Trophoblast cell (in vitro differentiated cells and primary cell): ENCODE data around the gene PHLDB2.

ENCODE experiments used
- DNase-seq, 2 donors: peaks; one replicate each; pipeline ENCODE4 v3.0.0-alpha.2; 2016
- H2AFZ ChIP-seq: 2 replicates; pipeline ENCODE4 v1.6.1; 2013; ENCODE audit warnings: low read length, moderate library complexity, mild to moderate bottlenecking; ENCODE audit not compliant: insufficient read depth, poor library complexity
- H2AK5ac ChIP-seq: 2 replicates; pipeline ENCODE4 v1.6.1; 2013; ENCODE audit warnings: mild to moderate bottlenecking, low read length
- H2BK120ac ChIP-seq: 2 replicates; pipeline ENCODE4 v1.6.1; 2013; ENCODE audit warnings: low read length, mild to moderate bottlenecking, moderate library complexity; ENCODE audit not compliant: insufficient read depth, poor library complexity
- H2BK12ac ChIP-seq: 2 replicates; pipeline ENCODE4 v1.6.1; 2013; ENCODE audit warnings: mild to moderate bottlenecking, low read length, moderate library complexity
- H2BK5ac ChIP-seq: 2 replicates; pipeline ENCODE4 v1.6.1; 2013; ENCODE audit warnings: low read length, low read depth, moderate library complexity, mild to moderate bottlenecking; ENCODE audit not compliant: poor library complexity
- H3K14ac ChIP-seq: 2 replicates; pipeline ENCODE4 v1.6.1; 2013; ENCODE audit warnings: mild to moderate bottlenecking, low read length
- H3K18ac ChIP-seq: 2 replicates; pipeline ENCODE4 v1.6.1; 2013; ENCODE audit warnings: mild to moderate bottlenecking, low read length
- H3K23ac ChIP-seq: 2 replicates; pipeline ENCODE4 v1.6.1; 2013; ENCODE audit warnings: low read length
- H3K27ac ChIP-seq: 2 replicates; pipeline ENCODE4 v1.5.1; 2013; ENCODE audit warnings: low read depth, mild to moderate bottlenecking, inconsistent platforms, low read length, moderate library complexity
- H3K27me3 ChIP-seq: 2 replicates; pipeline ENCODE4 v1.6.1; 2013; ENCODE audit warnings: inconsistent platforms, mild to moderate bottlenecking, low read length, moderate library complexity; ENCODE audit not compliant: insufficient read depth
- H3K36me3 ChIP-seq, 2 experiments: 1 replicate in 1 of 2; 2 replicates in 1 of 2; pipeline ENCODE4 v1.6.1; 2013; ENCODE audit warnings: low read length in 2 of 2, mild to moderate bottlenecking in 2 of 2, moderate library complexity in 1 of 2; ENCODE audit not compliant: insufficient read depth in 2 of 2, control insufficient read depth in 1 of 2
- H3K4ac ChIP-seq: 2 replicates; pipeline ENCODE4 v1.6.1; 2013; ENCODE audit warnings: low read depth, mild to moderate bottlenecking, low read length, moderate library complexity
- H3K4me1 ChIP-seq, 2 experiments: 1 replicate in 1 of 2; 2 replicates in 1 of 2; pipeline ENCODE4 v1.6.1; 2013; ENCODE audit warnings: low read length in 2 of 2, mild to moderate bottlenecking in 2 of 2, moderate library complexity in 1 of 2; ENCODE audit not compliant: insufficient read depth in 2 of 2, control insufficient read depth in 1 of 2
- H3K4me2 ChIP-seq: 2 replicates; pipeline ENCODE4 v1.6.1; 2013; ENCODE audit warnings: inconsistent platforms, mild to moderate bottlenecking, low read length, moderate library complexity
- H3K4me3 ChIP-seq: 2 replicates; pipeline ENCODE4 v1.5.1; 2013; ENCODE audit warnings: mild to moderate bottlenecking, low read depth, low read length, inconsistent platforms
- H3K79me1 ChIP-seq: one replicate; pipeline ENCODE4 v1.6.1; 2013; ENCODE audit warnings: low read length
- H3K79me2 ChIP-seq: 2 replicates; pipeline ENCODE4 v1.6.1; 2013; ENCODE audit warnings: low read length, mild to moderate bottlenecking; ENCODE audit not compliant: control insufficient read depth, insufficient read depth, poor library complexity
- H3K9ac ChIP-seq: 2 replicates; pipeline ENCODE4 v1.6.1; 2013; ENCODE audit warnings: mild to moderate bottlenecking, low read length
- H3K9me3 ChIP-seq: 2 replicates; pipeline ENCODE4 v1.6.1; 2013; ENCODE audit warnings: low read depth, mild to moderate bottlenecking, control low read depth, inconsistent platforms, low read length; ENCODE audit not compliant: insufficient read depth
- H4K12ac ChIP-seq: 2 replicates; pipeline ENCODE4 v1.6.1; 2013; ENCODE audit warnings: low read depth, mild to moderate bottlenecking, low read length, moderate library complexity
- H4K8ac ChIP-seq: 2 replicates; pipeline ENCODE4 v1.6.1; 2013; ENCODE audit warnings: low read depth, mild to moderate bottlenecking, low read length, moderate library complexity
- H4K91ac ChIP-seq: one replicate; pipeline ENCODE4 v1.6.1; 2013; ENCODE audit warnings: low read depth, mild to moderate bottlenecking, low read length, moderate library complexity
- WGBS: extraction: QIAGEN DNeasy Blood & Tissue Kit; methylation state at CpG from one replicate; pipeline ENCODE4 v1.1.7; 2013; ENCODE audit warnings: missing lambda C conversion rate; ENCODE audit not compliant: insufficient read length, insufficient coverage; ENCODE audit errors: extremely low coverage; 5-methylcytosine and 5-hydroxymethylcytosine counted together

PHLDB2 gene

DNA sequence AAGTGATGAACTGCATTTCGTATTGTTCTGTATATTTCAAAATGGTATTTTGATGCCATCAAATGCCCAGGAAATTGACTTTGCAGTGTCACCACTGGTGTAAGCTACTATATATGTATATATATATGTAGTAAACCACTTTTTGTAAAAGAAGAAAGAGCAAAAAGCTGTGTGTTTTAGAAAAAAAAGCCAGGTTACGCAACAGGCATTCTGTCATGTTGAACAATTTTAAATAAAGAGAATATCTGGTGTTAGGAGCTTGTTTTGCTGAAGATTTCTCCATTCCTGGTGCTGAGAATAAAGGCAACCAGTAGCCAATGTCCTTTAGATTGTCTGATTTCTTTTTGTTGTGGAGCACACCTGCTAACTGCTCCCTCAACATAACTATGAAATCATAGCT is 116.1 kb downstream of the PHLDB2 start:
- Histone ChIP-seq H3K18ac (no peak overlapping the region), H3K27ac (no peak overlapping the region), H4K91ac (no peak overlapping the region), H3K4me1 (no peaks in the 10 kb centered on the region), H3K27me3 (no peaks in the 10 kb centered on the region), H3K4me3 (no peak overlapping the region), H2AFZ (no peak overlapping the region), H3K9me3 (no peaks in the 10 kb centered on the region), H4K8ac (no peak overlapping the region), H3K23ac (no peak overlapping the region), H3K14ac (no peak overlapping the region), H2BK12ac (no peak overlapping the region), H3K36me3 (peaks cover 4 to 8% of the 10 kb centered on the region in 2 experiments), H3K79me1 (peaks cover 4% of the 10 kb centered on the region), H4K12ac (no peak overlapping the region), H2AK5ac (no peak overlapping the region), H3K9ac (no peak overlapping the region), H3K4me2 (no peak overlapping the region), H2BK5ac (no peak overlapping the region), H3K79me2 (peaks cover 2% of the 10 kb centered on the region), H2BK120ac (no peak overlapping the region), H3K4ac (no peak overlapping the region)
- whole genome bisulfite sequencing = no CpG with 5 or more reads among the region's 2 CpGs
- DNase-seq = no peak

DNA sequence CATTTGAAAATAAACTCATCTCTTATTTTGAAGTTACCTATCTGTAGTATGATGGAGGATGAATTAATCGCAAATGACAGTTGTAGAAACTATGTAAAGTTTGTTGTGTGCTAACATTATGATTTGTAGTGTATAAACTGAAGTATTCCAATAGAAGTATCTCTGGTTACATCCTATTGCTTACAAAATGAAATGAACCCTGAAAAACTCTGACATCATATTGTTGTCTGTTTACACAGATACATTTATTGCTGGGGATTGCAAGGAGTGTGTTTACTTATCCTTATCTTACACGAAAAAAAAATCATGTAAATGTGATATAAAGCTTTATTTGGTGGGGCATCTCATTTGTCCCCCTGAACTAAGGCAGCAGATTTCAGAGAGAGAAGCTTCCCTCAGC is 117.2 kb downstream of the PHLDB2 start:
- Histone ChIP-seq H3K27ac (no peak overlapping the region), H2AK5ac (no peak overlapping the region), H3K9ac (no peak overlapping the region), H4K12ac (no peak overlapping the region), H3K27me3 (no peaks in the 10 kb centered on the region), H2BK12ac (no peak overlapping the region), H2BK5ac (no peak overlapping the region), H3K14ac (no peak overlapping the region), H2AFZ (no peak overlapping the region), H3K4ac (no peak overlapping the region), H3K4me3 (no peak overlapping the region), H3K36me3 (peaks cover 2 to 6% of the 10 kb centered on the region in 2 experiments), H3K79me1 (peaks cover 4% of the 10 kb centered on the region), H3K23ac (no peak overlapping the region), H4K8ac (no peak overlapping the region), H3K4me2 (no peak overlapping the region), H4K91ac (no peak overlapping the region), H3K9me3 (no peaks in the 10 kb centered on the region), H3K79me2 (peaks cover 2% of the 10 kb centered on the region), H2BK120ac (no peak overlapping the region), H3K18ac (no peak overlapping the region), H3K4me1 (no peaks in the 10 kb centered on the region)
- no peak for DNase-seq
- WGBS = no CpG with 5 or more reads among the region's 2 CpGs

GRCh38 chr3:111978583-111979433 is 119.7 kb downstream of the PHLDB2 start, which contains the start of gene ABHD10:
Gene ABHD10 (plus strand): TSS chr3:111979026. CDS start chr3:111979062, 36 bp downstream.
- peak within 1 kb of the TSS; percentile 66 for H2BK5ac ChIP-seq
- H3K9me3 ChIP-seq = no peaks in the 10 kb centered on the region
- peak within 1 kb of the TSS; percentile 76 for H4K12ac ChIP-seq
- peak within 1 kb of the TSS; percentile 99 for H3K4me3 ChIP-seq
- H2AFZ ChIP-seq = peak within 1 kb of the TSS; percentile 92
- H3K14ac ChIP-seq = peak within 1 kb of the TSS; percentile 95
- H4K91ac ChIP-seq = peak within 1 kb of the TSS; percentile 93
- peaks cover 2% of the 10 kb centered on the region in 2 experiments for H3K36me3 ChIP-seq
- H3K18ac ChIP-seq = peak within 1 kb of the TSS; percentile 98
- peak within 1 kb of the TSS; percentile 93 for H3K9ac ChIP-seq
- no peak within 1 kb of the TSS for H2AK5ac ChIP-seq
- no peak within 1 kb of the TSS for H2BK12ac ChIP-seq
- peaks cover 2% of the 10 kb centered on the region for H3K79me2 ChIP-seq
- peak within 1 kb of the TSS; percentile 83 for H3K4me2 ChIP-seq
- no peaks in the 10 kb centered on the region for H3K27me3 ChIP-seq
- peaks cover 4% of the 10 kb centered on the region for H3K79me1 ChIP-seq
- H2BK120ac ChIP-seq = peak within 1 kb of the TSS; percentile 82
- WGBS = no CpG with 5 or more reads among the region's 61 CpGs
- H3K27ac ChIP-seq = no peak within 1 kb of the TSS
- no peaks in the 10 kb centered on the region for H3K4me1 ChIP-seq
- H4K8ac ChIP-seq = peak within 1 kb of the TSS; percentile 94
- DNase-seq = peak; percentile 99 to 100
- peak within 1 kb of the TSS; percentile 87 for H3K4ac ChIP-seq
- H3K23ac ChIP-seq = no peak within 1 kb of the TSS

DNA sequence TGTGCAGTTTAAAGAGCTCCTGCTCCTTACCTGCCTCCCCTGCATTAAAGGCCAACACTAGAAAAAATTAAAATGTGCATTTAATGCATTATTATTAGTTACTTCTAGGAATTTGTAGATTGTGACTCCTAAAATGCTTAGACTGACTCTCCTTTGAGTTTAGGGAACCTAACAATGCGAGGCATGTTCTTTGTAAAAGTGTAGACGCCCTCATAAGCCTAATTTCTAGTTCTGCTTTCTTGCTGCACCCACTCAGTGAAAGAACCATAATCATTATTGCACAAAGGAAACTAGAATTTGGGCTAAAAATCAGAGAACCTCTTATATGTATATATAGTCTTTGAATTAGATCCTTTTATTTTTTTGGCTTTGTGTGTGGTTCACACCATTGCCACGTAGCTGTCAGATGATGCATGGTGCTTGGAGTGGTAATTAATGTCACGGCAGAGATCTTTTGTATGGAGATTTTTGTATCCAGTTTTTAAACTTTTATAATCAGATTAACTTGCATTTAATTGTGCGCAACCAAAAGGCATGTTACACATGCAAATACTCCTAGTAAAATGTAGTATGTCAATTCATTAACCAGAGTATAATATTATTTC is 120.5 kb downstream of the PHLDB2 start:
- Histone ChIP-seq H4K91ac (peak overlapping the region; percentile 93), H3K4me2 (peak overlapping the region; percentile 83), H3K14ac (peak overlapping the region; percentile 95), H3K27ac (no peak overlapping the region), H3K27me3 (no peaks in the 10 kb centered on the region), H3K79me1 (peaks cover 4% of the 10 kb centered on the region), H3K23ac (no peak overlapping the region), H3K18ac (peak overlapping the region; percentile 98), H2BK5ac (no peak overlapping the region), H4K12ac (peak overlapping the region; percentile 76), H2BK120ac (peak overlapping the region; percentile 82), H3K9me3 (no peaks in the 10 kb centered on the region), H3K4ac (no peak overlapping the region), H2AFZ (peak overlapping the region; percentile 92), H3K79me2 (peaks cover 2% of the 10 kb centered on the region), H3K4me1 (no peaks in the 10 kb centered on the region), H3K9ac (peak overlapping the region; percentile 93), H2BK12ac (no peak overlapping the region), H3K36me3 (no peaks in the 10 kb centered on the region), H2AK5ac (no peak overlapping the region), H4K8ac (peak overlapping the region; percentile 94), H3K4me3 (peak overlapping the region; percentile 99)
- WGBS = no CpG with 5 or more reads among the region's 5 CpGs
- no peak for DNase-seq
